Measurements from ENCODE around the gene FAM118A.

Gene FAM118A

GRCh38 chr22:45262195-45262930, 47.4 kb upstream of the FAM118A start:
- Histone ChIP-seq H3K9me3 (ENCODE audit: insufficient read depth, low read depth, low read length) (no peaks in the 10 kb centered on the region), H4K20me1 (ENCODE audit: insufficient read depth, low read length, poor library complexity, severe bottlenecking) (no peaks in the 10 kb centered on the region), H3K4me3 (ENCODE audit: low read length, poor library complexity, severe bottlenecking) (no peak overlapping the region), H3K9ac (ENCODE audit: low read depth, low read length, poor library complexity, severe bottlenecking) (no peak overlapping the region), H3K79me2 (ENCODE audit: insufficient read depth, low read length) (no peaks in the 10 kb centered on the region), H2AFZ (ENCODE audit: low read length) (no peak overlapping the region), H3K9me2 (replicated peaks; ENCODE audit: low read depth, low read length) (no peaks in the 10 kb centered on the region), H3K4me1 (ENCODE audit: insufficient read depth, low read length, poor library complexity, severe bottlenecking) (no peaks in the 10 kb centered on the region), H3K27me3 (ENCODE audit: insufficient read depth, low read length, poor library complexity, severe bottlenecking) (no peaks in the 10 kb centered on the region), H3F3A (ENCODE audit: low read depth) (no peaks in the 10 kb centered on the region), H3K4me2 (ENCODE audit: low read depth, low read length, poor library complexity, severe bottlenecking) (no peak overlapping the region), H3K36me3 (ENCODE audit: insufficient read depth, low read length) (no peaks in the 10 kb centered on the region)
- TF ChIP-seq, protein P1, sequence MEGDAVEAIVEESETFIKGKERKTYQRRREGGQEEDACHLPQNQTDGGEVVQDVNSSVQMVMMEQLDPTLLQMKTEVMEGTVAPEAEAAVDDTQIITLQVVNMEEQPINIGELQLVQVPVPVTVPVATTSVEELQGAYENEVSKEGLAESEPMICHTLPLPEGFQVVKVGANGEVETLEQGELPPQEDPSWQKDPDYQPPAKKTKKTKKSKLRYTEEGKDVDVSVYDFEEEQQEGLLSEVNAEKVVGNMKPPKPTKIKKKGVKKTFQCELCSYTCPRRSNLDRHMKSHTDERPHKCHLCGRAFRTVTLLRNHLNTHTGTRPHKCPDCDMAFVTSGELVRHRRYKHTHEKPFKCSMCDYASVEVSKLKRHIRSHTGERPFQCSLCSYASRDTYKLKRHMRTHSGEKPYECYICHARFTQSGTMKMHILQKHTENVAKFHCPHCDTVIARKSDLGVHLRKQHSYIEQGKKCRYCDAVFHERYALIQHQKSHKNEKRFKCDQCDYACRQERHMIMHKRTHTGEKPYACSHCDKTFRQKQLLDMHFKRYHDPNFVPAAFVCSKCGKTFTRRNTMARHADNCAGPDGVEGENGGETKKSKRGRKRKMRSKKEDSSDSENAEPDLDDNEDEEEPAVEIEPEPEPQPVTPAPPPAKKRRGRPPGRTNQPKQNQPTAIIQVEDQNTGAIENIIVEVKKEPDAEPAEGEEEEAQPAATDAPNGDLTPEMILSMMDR (conservative IDR thresholded peaks at IDR 0.05; ENCODE audit: low read length), result no peak
- TF ChIP-seq EZH2phosphoT487 (IDR thresholded peaks at IDR 0.05; ENCODE audit: borderline replicate concordance), result no peak

DNA sequence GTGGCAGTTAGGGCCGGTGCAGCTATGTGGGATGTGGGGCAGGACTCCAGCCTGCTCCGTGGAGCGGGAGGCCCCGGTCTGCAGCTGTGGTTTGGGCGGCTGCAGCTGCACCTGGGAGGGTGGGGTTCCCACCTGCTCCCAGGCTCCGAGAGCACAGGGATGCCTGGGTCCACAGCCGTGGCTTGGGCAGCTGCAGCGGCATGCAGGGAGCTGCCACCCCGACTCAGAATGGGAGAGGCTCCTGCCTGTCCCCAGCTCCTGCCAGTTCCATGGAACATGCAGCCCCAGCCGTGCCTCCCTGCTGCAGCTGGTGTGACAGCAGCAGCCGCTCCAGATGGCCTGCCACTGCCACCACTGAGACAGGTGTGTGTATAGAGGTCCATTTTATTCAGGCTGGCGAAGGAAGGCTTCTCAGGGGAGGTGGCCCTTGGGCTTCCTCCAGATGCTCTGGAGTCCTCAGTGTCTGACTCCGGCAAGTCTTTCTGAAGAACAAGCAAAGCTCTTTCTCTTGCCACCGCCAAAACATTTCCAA, 46.7 kb upstream of the FAM118A start:
- no peak for TF ChIP-seq EZH2phosphoT487 (IDR thresholded peaks at IDR 0.05; ENCODE audit: borderline replicate concordance)
- TF ChIP-seq, protein P1 (conservative IDR thresholded peaks at IDR 0.05; ENCODE audit: low read length), result no peak

DNA sequence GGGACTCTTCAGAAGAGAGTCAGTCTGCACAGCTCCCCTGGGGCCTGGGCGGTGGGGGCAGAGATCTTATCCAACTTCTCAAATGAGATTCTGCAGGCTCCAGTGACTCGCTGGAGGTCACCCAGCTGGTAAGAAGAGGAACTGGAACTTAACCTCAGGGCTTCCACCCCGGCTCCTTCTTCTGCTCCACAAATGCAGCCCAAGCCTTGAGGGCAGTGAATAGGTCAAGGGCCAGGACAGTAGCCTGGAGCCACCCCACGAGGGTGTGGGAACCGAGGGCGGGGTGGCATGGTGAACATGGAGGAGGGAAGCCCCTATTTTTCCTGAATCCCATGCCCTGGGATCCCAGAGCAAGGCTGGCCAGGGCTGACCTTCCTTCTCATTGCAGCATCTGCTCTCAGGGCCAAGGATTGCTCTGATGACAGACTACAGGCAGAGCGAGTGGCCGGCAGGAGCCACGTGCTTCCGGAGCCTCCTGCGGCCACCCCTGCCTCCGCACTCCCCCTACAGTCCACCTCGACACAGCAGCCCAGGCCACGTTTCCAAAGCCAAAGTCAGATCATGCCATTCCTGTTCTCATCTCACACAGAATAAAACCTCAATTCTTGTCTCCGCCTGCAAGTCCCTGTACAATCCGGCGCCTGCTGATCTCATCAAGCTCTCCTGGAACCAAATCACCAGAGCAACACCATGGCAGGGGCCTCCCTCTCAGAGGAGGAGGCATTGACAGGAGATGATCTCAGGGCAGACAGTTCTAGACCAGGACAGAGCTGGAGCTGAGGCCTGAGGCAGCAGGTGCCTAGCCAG, 46.1 kb upstream of the FAM118A start:
- peaks cover 1% of the 10 kb centered on the region for H3K4me1 ChIP-seq (ENCODE audit: insufficient read depth, low read length, poor library complexity, severe bottlenecking)
- no peaks in the 10 kb centered on the region for H3K9me2 ChIP-seq (replicated peaks; ENCODE audit: low read depth, low read length)
- TF ChIP-seq, protein P1 (conservative IDR thresholded peaks at IDR 0.05; ENCODE audit: low read length), result peak; percentile 28; the same call in 1 of the 2 replicates
- no peak for TF ChIP-seq EZH2phosphoT487 (IDR thresholded peaks at IDR 0.05; ENCODE audit: borderline replicate concordance)
- H4K20me1 ChIP-seq (ENCODE audit: insufficient read depth, low read length, poor library complexity, severe bottlenecking), result no peaks in the 10 kb centered on the region
- no peaks in the 10 kb centered on the region for H3K9me3 ChIP-seq (ENCODE audit: insufficient read depth, low read depth, low read length)
- H3K4me2 ChIP-seq (ENCODE audit: low read depth, low read length, poor library complexity, severe bottlenecking), result no peak overlapping the region
- H3K27me3 ChIP-seq (ENCODE audit: insufficient read depth, low read length, poor library complexity, severe bottlenecking), result no peaks in the 10 kb centered on the region
- no peak overlapping the region for H3K9ac ChIP-seq (ENCODE audit: low read depth, low read length, poor library complexity, severe bottlenecking)
- H3K36me3 ChIP-seq (ENCODE audit: insufficient read depth, low read length), result no peaks in the 10 kb centered on the region
- no peak overlapping the region for H3K4me3 ChIP-seq (ENCODE audit: low read length, poor library complexity, severe bottlenecking)
- H2AFZ ChIP-seq (ENCODE audit: low read length), result no peak overlapping the region
- no peaks in the 10 kb centered on the region for H3F3A ChIP-seq (ENCODE audit: low read depth)
- H3K79me2 ChIP-seq (ENCODE audit: insufficient read depth, low read length), result no peaks in the 10 kb centered on the region

More for the DNA sequence above, 46.7 kb upstream of the FAM118A start:
- no peak overlapping the region for H2AFZ ChIP-seq (ENCODE audit: low read length)
- H3K4me3 ChIP-seq (ENCODE audit: low read length, poor library complexity, severe bottlenecking), result no peak overlapping the region
- H4K20me1 ChIP-seq (ENCODE audit: insufficient read depth, low read length, poor library complexity, severe bottlenecking), result no peaks in the 10 kb centered on the region
- H3K4me1 ChIP-seq (ENCODE audit: insufficient read depth, low read length, poor library complexity, severe bottlenecking), result no peaks in the 10 kb centered on the region
- no peaks in the 10 kb centered on the region for H3K9me3 ChIP-seq (ENCODE audit: insufficient read depth, low read depth, low read length)
- H3K27me3 ChIP-seq (ENCODE audit: insufficient read depth, low read length, poor library complexity, severe bottlenecking), result no peaks in the 10 kb centered on the region
- no peak overlapping the region for H3K4me2 ChIP-seq (ENCODE audit: low read depth, low read length, poor library complexity, severe bottlenecking)
- H3K36me3 ChIP-seq (ENCODE audit: insufficient read depth, low read length), result no peaks in the 10 kb centered on the region
- H3K9ac ChIP-seq (ENCODE audit: low read depth, low read length, poor library complexity, severe bottlenecking), result no peak overlapping the region
- H3K79me2 ChIP-seq (ENCODE audit: insufficient read depth, low read length), result no peaks in the 10 kb centered on the region
- H3K9me2 ChIP-seq (replicated peaks; ENCODE audit: low read depth, low read length), result no peaks in the 10 kb centered on the region
- no peaks in the 10 kb centered on the region for H3F3A ChIP-seq (ENCODE audit: low read depth)
